ENCODE results near the gene RASA1.
"Not testable (repeated sequence)": the region's sequence is repeated elsewhere in the genome, so short reads cannot be mapped to it uniquely, and the experiment has no call there.

RASA1 gene

DNA sequence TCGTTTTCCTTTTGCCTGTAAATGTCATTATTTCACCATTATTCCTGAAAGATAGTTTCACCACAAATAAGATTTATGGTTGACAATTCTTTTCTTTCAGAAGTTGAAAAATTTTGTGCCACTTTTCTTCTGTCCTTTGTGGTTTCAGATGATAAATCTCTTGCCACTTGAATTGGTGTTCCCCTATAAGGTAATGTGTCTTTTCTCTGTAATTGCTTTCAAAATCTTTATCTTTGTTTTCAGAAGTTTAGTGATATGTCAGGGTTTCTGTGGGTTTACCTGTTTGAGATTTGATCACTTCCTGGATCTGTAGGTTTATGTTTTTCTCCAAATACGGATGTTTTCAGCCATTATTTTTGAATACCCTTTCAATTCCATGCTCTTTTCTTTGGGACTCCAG is 14.6 kb downstream of the RASA1 start:
- Histone ChIP-seq H3K36me3 (ENCODE audit: insufficient read depth, low read length) (peaks cover 6% of the 10 kb centered on the region; the same call in 1 of the 2 replicates), H3K27me3 (ENCODE audit: insufficient read depth, low read length, poor library complexity) (no peaks in the 10 kb centered on the region), H3K79me2 (ENCODE audit: insufficient read depth, low read length) (peaks cover 70% of the 10 kb centered on the region), H2AFZ (ENCODE audit: low read depth, low read length) (no peak overlapping the region), H3K27ac (ENCODE audit: low read length) (no peak overlapping the region), H3K4me1 (ENCODE audit: insufficient read depth, low read length) (no peaks in the 10 kb centered on the region), H3K9me3 (ENCODE audit: insufficient read depth, low read length, severe bottlenecking) (no peaks in the 10 kb centered on the region), H4K20me1 (ENCODE audit: insufficient read depth, low read length) (peaks cover 13% of the 10 kb centered on the region), H3K9ac (ENCODE audit: low read depth, low read length) (no peak overlapping the region), H3K4me2 (ENCODE audit: insufficient read depth, low read length) (no peak overlapping the region), H3K4me3 (ENCODE audit: low read depth in 1 of 2, low read length in 2 of 2) (no peak overlapping the region)
- no peak for DNase-seq
- ATAC-seq (ENCODE audit: insufficient read depth, low read depth), result no peak
- TF ChIP-seq, protein P1, sequence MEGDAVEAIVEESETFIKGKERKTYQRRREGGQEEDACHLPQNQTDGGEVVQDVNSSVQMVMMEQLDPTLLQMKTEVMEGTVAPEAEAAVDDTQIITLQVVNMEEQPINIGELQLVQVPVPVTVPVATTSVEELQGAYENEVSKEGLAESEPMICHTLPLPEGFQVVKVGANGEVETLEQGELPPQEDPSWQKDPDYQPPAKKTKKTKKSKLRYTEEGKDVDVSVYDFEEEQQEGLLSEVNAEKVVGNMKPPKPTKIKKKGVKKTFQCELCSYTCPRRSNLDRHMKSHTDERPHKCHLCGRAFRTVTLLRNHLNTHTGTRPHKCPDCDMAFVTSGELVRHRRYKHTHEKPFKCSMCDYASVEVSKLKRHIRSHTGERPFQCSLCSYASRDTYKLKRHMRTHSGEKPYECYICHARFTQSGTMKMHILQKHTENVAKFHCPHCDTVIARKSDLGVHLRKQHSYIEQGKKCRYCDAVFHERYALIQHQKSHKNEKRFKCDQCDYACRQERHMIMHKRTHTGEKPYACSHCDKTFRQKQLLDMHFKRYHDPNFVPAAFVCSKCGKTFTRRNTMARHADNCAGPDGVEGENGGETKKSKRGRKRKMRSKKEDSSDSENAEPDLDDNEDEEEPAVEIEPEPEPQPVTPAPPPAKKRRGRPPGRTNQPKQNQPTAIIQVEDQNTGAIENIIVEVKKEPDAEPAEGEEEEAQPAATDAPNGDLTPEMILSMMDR (IDR thresholded peaks at IDR 0.05; ENCODE audit: borderline replicate concordance, extremely low read depth, low read length, poor library complexity, severe bottlenecking), result no peak
- no peak for TF ChIP-seq EZH2 (IDR thresholded peaks at IDR 0.05; ENCODE audit: borderline replicate concordance, low read depth, low read length, severe bottlenecking)

DNA sequence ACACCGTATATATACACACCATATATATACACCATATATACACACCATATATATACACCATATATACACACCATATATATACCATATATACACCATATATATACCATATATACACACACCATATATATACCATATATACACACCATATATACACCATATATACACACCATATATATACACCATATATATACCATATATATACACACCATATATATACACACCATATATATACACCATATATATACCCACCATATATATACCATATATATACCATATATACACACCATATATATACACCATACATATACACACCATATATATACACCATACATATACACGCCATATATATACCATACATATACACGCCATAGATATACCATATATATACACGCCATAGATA is 19.6 kb downstream of the RASA1 start:
- H3K4me3 ChIP-seq (ENCODE audit: low read depth in 1 of 2, low read length in 2 of 2); DNase-seq; H3K4me2 ChIP-seq (ENCODE audit: insufficient read depth, low read length); H3K9me3 ChIP-seq (ENCODE audit: insufficient read depth, low read length, severe bottlenecking); ATAC-seq (ENCODE audit: insufficient read depth, low read depth); H3K4me1 ChIP-seq (ENCODE audit: insufficient read depth, low read length); H3K36me3 ChIP-seq (ENCODE audit: insufficient read depth, low read length); H3K27me3 ChIP-seq (ENCODE audit: insufficient read depth, low read length, poor library complexity); H2AFZ ChIP-seq (ENCODE audit: low read depth, low read length); H3K27ac ChIP-seq (ENCODE audit: low read length); H4K20me1 ChIP-seq (ENCODE audit: insufficient read depth, low read length); H3K9ac ChIP-seq (ENCODE audit: low read depth, low read length): not testable (repeated sequence)
- H3K79me2 ChIP-seq (ENCODE audit: insufficient read depth, low read length), result peaks cover 63% of the 10 kb centered on the region

DNA sequence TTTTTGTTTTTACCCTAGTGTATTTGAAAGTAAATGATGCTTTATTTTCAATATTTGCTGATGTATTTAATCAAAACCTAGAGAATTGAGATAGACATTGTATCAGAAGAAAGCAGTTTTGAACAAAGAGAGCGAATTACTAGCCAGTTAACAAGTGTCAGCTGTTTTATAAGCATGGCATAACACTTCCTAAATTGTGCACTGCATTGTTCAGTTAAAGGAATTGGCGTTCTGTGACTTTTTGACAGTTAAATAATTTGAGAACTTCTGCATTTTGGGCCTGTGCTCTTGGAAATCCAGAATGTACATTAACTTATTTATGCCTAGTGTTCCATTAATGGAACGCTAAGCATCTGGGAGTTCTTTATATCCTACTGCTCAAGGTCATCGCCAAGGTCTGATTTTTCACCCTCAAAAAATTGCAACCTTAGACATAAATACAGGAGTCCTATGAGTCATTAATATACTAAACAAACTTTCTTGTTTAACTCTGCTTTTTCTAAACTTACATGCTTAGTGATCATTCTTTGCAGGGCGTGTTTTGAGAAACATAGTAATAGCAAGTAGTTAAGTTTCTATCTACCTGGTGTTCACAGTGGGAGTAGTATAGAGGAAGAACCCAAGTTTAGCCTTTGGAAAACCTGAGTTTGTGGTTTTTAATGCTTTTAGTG is 31.1 kb downstream of the RASA1 start:
- H4K20me1 ChIP-seq (ENCODE audit: insufficient read depth, low read length), result peaks cover 18% of the 10 kb centered on the region; the same call in 1 of the 2 replicates
- no peak for TF ChIP-seq EZH2 (IDR thresholded peaks at IDR 0.05; ENCODE audit: borderline replicate concordance, low read depth, low read length, severe bottlenecking)
- TF ChIP-seq, protein P1 (IDR thresholded peaks at IDR 0.05; ENCODE audit: borderline replicate concordance, extremely low read depth, low read length, poor library complexity, severe bottlenecking), result no peak
- no peaks in the 10 kb centered on the region for H3K27me3 ChIP-seq (ENCODE audit: insufficient read depth, low read length, poor library complexity)
- ATAC-seq (ENCODE audit: insufficient read depth, low read depth), result no peak
- H3K36me3 ChIP-seq (ENCODE audit: insufficient read depth, low read length), result peaks cover 2% of the 10 kb centered on the region; the same call in 1 of the 2 replicates
- no peak overlapping the region for H3K4me2 ChIP-seq (ENCODE audit: insufficient read depth, low read length)
- H3K9ac ChIP-seq (ENCODE audit: low read depth, low read length), result no peak overlapping the region
- H3K4me3 ChIP-seq (ENCODE audit: low read depth in 1 of 2, low read length in 2 of 2), result no peak overlapping the region
- no peak overlapping the region for H2AFZ ChIP-seq (ENCODE audit: low read depth, low read length)
- H3K27ac ChIP-seq (ENCODE audit: low read length), result no peak overlapping the region
- H3K9me3 ChIP-seq (ENCODE audit: insufficient read depth, low read length, severe bottlenecking), result no peaks in the 10 kb centered on the region
- no peak for DNase-seq
- peaks cover 68% of the 10 kb centered on the region for H3K79me2 ChIP-seq (ENCODE audit: insufficient read depth, low read length)
- peaks cover 13% of the 10 kb centered on the region for H3K4me1 ChIP-seq (ENCODE audit: insufficient read depth, low read length)

DNA sequence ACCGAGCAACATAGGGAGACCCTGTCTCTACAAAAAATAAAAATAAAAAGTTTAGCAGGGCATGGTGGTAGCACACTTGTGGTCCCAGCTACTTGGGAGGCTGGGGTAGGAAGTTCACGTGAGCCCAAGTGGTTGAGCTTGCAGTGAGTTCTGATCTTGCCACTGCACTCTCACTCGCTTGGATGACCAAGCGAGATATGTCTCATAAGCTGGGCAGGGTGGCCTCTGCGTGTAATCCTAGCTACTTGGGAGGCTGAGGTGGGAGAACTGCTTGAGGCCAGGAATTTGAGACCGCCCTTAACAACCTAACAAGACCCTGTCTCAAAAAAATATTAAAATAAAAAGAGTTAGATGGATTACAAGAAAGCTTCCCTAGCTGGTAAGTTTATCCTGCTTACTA is 32.5 kb downstream of the RASA1 start:
- H3K4me3 ChIP-seq (ENCODE audit: low read depth in 1 of 2, low read length in 2 of 2), result no peak overlapping the region
- DNase-seq, result no peak
- H3K79me2 ChIP-seq (ENCODE audit: insufficient read depth, low read length), result peaks cover 60% of the 10 kb centered on the region
- H3K27me3 ChIP-seq (ENCODE audit: insufficient read depth, low read length, poor library complexity), result no peaks in the 10 kb centered on the region
- TF ChIP-seq, protein P1 (IDR thresholded peaks at IDR 0.05; ENCODE audit: borderline replicate concordance, extremely low read depth, low read length, poor library complexity, severe bottlenecking), result no peak
- TF ChIP-seq EZH2 (IDR thresholded peaks at IDR 0.05; ENCODE audit: borderline replicate concordance, low read depth, low read length, severe bottlenecking), result no peak
- peaks cover 14% of the 10 kb centered on the region for H3K36me3 ChIP-seq (ENCODE audit: insufficient read depth, low read length)
- no peak overlapping the region for H3K27ac ChIP-seq (ENCODE audit: low read length)
- no peak overlapping the region for H2AFZ ChIP-seq (ENCODE audit: low read depth, low read length)
- peaks cover 13% of the 10 kb centered on the region for H3K4me1 ChIP-seq (ENCODE audit: insufficient read depth, low read length)
- peaks cover 18% of the 10 kb centered on the region; the same call in 1 of the 2 replicates for H4K20me1 ChIP-seq (ENCODE audit: insufficient read depth, low read length)
- ATAC-seq (ENCODE audit: insufficient read depth, low read depth), result no peak
- H3K9ac ChIP-seq (ENCODE audit: low read depth, low read length), result no peak overlapping the region
- H3K9me3 ChIP-seq (ENCODE audit: insufficient read depth, low read length, severe bottlenecking), result no peaks in the 10 kb centered on the region
- no peak overlapping the region for H3K4me2 ChIP-seq (ENCODE audit: insufficient read depth, low read length)
